GM12878 (cell line): Measurements from ENCODE around the gene SLC28A2. TPM values are rescaled to one million over a fixed set of nuclear protein-coding genes. Genes with fewer than 3 reads are reported as not detected.
"Not testable (repeated sequence)": the region's sequence is repeated elsewhere in the genome, so short reads cannot be mapped to it uniquely, and the experiment has no call there.

Experiments
- ATAC-seq: fragments of 200-7000 bp; cut with Tn5 transposase; 3 replicates; pipeline ENCODE4 v1.9.1; 2020; ENCODE audit warnings: mild to moderate bottlenecking, moderate library complexity
- BruUV-seq: library from RNA; stranded (reverse); fragments of 400-500 nt; replicated peaks from 2 replicates; lab custom pipeline; 2021; lab: Mats Ljungman, UMichigan
- CTCF ChIA-PET: fragments of 300-600 bp; sonication (Branson Sonifier 250); formaldehyde crosslinking; extraction: SDS; loops from one replicate; lab custom pipeline; 2021; ENCODE audit warnings: inconsistent platforms; lab: Yijun Ruan, JAX
- POLR2A ChIA-PET: fragments of 350-600 bp; formaldehyde crosslinking; extraction: SDS; loops from one replicate; lab custom pipeline; 2021; ENCODE audit warnings: inconsistent platforms; lab: Charles Lee
- RAD21 ChIA-PET: fragments of 300-600 bp; sonication (Branson Sonifier 250); formaldehyde crosslinking; loops from one replicate; lab custom pipeline; 2023; ENCODE audit warnings: antibody characterized with exemption; ENCODE audit not compliant: unreplicated experiment; lab: Charles Lee
- SMC1A ChIA-PET: fragments of 300-600 bp; sonication (Branson Sonifier 250); formaldehyde crosslinking; loops from one replicate; lab custom pipeline; 2023; ENCODE audit not compliant: unreplicated experiment, uncharacterized antibody; lab: Charles Lee
- DNase-seq: peaks from one replicate; pipeline ENCODE4 v3.0.0-alpha.2; 2011; ENCODE audit warnings: low read depth, low spot score
- FAIRE-seq: peaks from 3 replicates; lab custom pipeline; 2011; peaks lifted over from hg19 to GRCh38; lab: Jason Lieb, UNC
- H2AFZ ChIP-seq: 2 replicates; pipeline ENCODE4 v1.6.0; 2011; ENCODE audit warnings: low read depth, low read length, control low read depth; ENCODE audit not compliant: control insufficient read depth
- H3K27ac ChIP-seq: 2 replicates; pipeline ENCODE4 v1.5.1; 2011; ENCODE audit warnings: control low read depth; ENCODE audit not compliant: control insufficient read depth, insufficient read depth
- H3K27me3 ChIP-seq, 2 experiments: replicated peaks in 1 of 2; 2 replicates each; pipeline versions ENCODE4 v1.6.0 to v1.6.1; 2011; ENCODE audit warnings: low read length in 1 of 2; ENCODE audit not compliant: control insufficient read depth in 2 of 2, insufficient read depth in 2 of 2
- H3K36me3 ChIP-seq, 2 experiments: 2 replicates each; pipeline ENCODE4 v1.5.1; 2011; ENCODE audit warnings: low read length in 1 of 2; ENCODE audit not compliant: control insufficient read depth in 2 of 2, insufficient read depth in 2 of 2
- H3K4me1 ChIP-seq: 2 replicates; pipeline ENCODE4 v1.6.1; 2011; ENCODE audit warnings: mild to moderate bottlenecking, low read length, moderate library complexity, mixed read lengths; ENCODE audit not compliant: control insufficient read depth, insufficient read depth
- H3K4me2 ChIP-seq: 2 replicates; pipeline ENCODE4 v1.6.0; 2011; ENCODE audit warnings: control low read depth; ENCODE audit not compliant: control insufficient read depth, insufficient read depth
- H3K4me3 ChIP-seq: fragments of 200-600 bp; sonication (generic); 2 replicates; pipeline ENCODE4 v1.5.1; 2016
- H3K79me2 ChIP-seq: 2 replicates; pipeline ENCODE4 v1.6.0; 2011; ENCODE audit warnings: low read length; ENCODE audit not compliant: control insufficient read depth, insufficient read depth
- H3K9ac ChIP-seq: 2 replicates; pipeline ENCODE4 v1.8.0; 2011; ENCODE audit warnings: low read length, control low read depth, mixed read lengths; ENCODE audit not compliant: control insufficient read depth, insufficient read depth
- H3K9me3 ChIP-seq: replicated peaks from 3 replicates; pipeline ENCODE4 v1.5.1; 2011; ENCODE audit warnings: mild to moderate bottlenecking, low read length; ENCODE audit not compliant: control insufficient read depth, insufficient read depth
- H4K20me1 ChIP-seq: 2 replicates; pipeline ENCODE4 v1.6.0; 2011; ENCODE audit not compliant: control insufficient read depth, insufficient read depth
- MYB ChIP-seq: fragments of 150-350 bp; IDR thresholded peaks from 2 replicates; pipeline ENCODE4 v1.6.1; 2014; ENCODE audit warnings: mild to moderate bottlenecking, low read depth, low read length, borderline replicate concordance
- RCOR1 ChIP-seq: conservative IDR thresholded peaks from 2 replicates; pipeline ENCODE4 v1.6.1; 2012; ENCODE audit warnings: low read depth, low read length, improper control_type of control experiment
- WGBS: methylation state at CpG from one replicate; pipeline ENCODE4 v1.1.6; 2016; ENCODE audit warnings: low lambda C conversion rate; ENCODE audit not compliant: insufficient replicate concordance, insufficient coverage; ENCODE audit errors: missing lambda C conversion rate; 5-methylcytosine and 5-hydroxymethylcytosine counted together
- in situ Hi-C: fragments of 300-500 bp; cut with MboI; formaldehyde crosslinking; loops from 9 replicates; pipeline ENCODE4 v1.14.3; 2018; ENCODE audit warnings: mixed read lengths
- intact Hi-C: fragments of 100-400 bp; cut with micrococcal nuclease; formaldehyde crosslinking; loops from one replicate; pipeline ENCODE4 v1.14.2; 2022; ENCODE audit not compliant: unreplicated experiment
- polyA plus RNA-seq, 11 experiments: library from polyadenylated mRNA; depleted of rRNA in 4 of 11; unstranded in 6 of 11; stranded (reverse) in 5 of 11; fragments of >200 nt; fragmentation: Nextera tagmentation in 4 of 11; fragmentation: Illumina TruSeq in 1 of 11; extraction: Ambion mirVana in 4 of 11; extraction: Trizol in 1 of 11; gene quantifications; 1 replicate in 1 of 11; 2 replicates in 10 of 11; pipeline versions ENCODE4 v1.2.1 to v1.2.3, GENCODE V29; 2011 to 2016; ENCODE audit warnings: inconsistent platforms in 2 of 11, missing spikeins in 2 of 11, low read depth in 1 of 11
- total RNA-seq, 4 experiments: library from RNA; depleted of rRNA in 3 of 4; stranded (reverse); fragments of >200 nt in 3 of 4; fragmentation: Illumina TruSeq in 1 of 4; extraction: Trizol in 1 of 4; gene quantifications; 2 replicates each; pipeline versions ENCODE4 v1.2.1 to v1.2.3, GENCODE V29; 2013 to 2021
- TF ChIP-seq, protein P1 (sequence below), 3 experiments: IDR thresholded peaks in 2 of 3; conservative IDR thresholded peaks in 1 of 3; 2 replicates each; pipeline ENCODE4 v1.5.1; 2011; ENCODE audit warnings: low read depth in 3 of 3, low read length in 3 of 3, mild to moderate bottlenecking in 3 of 3, control low read depth in 2 of 3, moderate library complexity in 2 of 3, inconsistent platforms in 1 of 3, mixed read lengths in 1 of 3; ENCODE audit not compliant: control insufficient read depth in 2 of 3, insufficient read depth in 1 of 3; ENCODE audit errors: extremely low read depth in 1 of 3
- TF ChIP-seq, protein P2 (sequence below): fragments of 450-650 bp; IDR thresholded peaks from 2 replicates; pipeline ENCODE4 v1.6.1; 2016; ENCODE audit warnings: mild to moderate bottlenecking

SLC28A2 gene
- total and polyA plus RNA-seq, 10 of the 15 experiments (the other 5 are each of a cell fraction or from before 2014, with no cell fraction given) = 0.02 to 0.21 (median 0.14) TPM; not detected in 6

DNA sequence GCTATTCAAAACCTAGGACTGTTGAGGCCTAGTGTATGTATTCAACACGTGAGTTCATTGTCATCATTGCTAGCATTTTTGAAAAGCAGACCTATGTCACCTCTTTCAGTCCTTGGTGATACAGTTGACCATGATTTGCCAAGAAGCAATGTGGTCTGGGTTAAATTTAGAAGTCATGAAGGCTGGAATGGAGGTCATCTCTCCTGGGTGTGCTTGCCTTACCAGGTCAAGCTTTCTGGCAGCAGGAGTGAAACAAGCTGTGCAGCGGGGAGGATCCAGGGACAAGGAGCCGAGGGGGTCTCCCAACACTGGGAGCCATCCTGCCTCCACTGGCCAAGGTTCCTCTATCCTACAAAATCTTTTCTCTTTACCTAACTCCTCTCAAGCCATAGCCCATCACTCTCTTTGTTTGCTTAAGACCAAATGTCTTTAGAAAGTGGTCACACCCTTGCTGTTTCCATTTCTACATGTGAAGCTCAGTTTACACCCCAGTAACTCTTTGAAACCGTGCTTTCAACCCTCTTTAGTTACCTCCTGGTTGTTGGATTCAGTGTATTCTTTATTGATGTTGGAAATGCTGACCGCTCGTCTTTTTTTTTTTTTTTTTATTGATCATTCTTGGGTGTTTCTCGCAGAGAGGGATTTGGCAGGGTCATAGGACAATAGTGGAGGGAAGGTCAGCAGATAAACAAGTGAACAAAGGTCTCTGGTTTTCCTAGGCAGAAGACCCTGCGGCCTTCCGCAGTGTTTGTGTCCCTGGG, 40.0 kb downstream of the SLC28A2 start:
- CTCF ChIA-PET = interaction anchor here (1.1 kb wide), 1 partner anchor 128 kb away, joined by 3 read pairs; no protein-coding TSS in a partner anchor
- intact Hi-C loops = no loop called here

DNA sequence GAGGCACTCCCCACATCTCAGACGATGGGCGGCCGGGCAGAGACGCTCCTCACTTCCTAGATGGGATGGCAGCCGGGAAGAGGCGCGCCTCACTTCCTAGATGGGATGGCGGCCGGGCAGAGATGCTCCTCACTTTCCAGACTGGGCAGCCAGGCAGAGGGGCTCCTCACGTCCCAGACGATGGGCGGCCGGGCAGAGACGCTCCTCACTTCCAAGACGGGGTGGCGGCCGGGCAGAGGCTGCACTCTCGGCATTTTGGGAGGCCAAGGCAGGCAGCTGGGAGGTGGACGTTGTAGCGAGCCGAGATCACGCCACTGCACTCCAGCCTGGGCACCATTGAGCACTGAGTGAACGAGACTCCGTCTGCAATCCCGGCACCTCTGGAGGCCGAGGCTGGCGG, 41.3 kb downstream of the SLC28A2 start:
- FAIRE-seq, H3K79me2 ChIP-seq, H3K27me3 ChIP-seq, H3K27ac ChIP-seq, CTCF ChIA-PET, ATAC-seq, H3K4me3 ChIP-seq, H3K4me1 ChIP-seq, H2AFZ ChIP-seq, SMC1A ChIA-PET, H3K9ac ChIP-seq, BruUV-seq, DNase-seq, in situ Hi-C loops, H3K4me2 ChIP-seq, H3K9me3 ChIP-seq, intact Hi-C loops, H3K36me3 ChIP-seq, RAD21 ChIA-PET, POLR2A ChIA-PET, H4K20me1 ChIP-seq: not testable (repeated sequence)
- 89% methylated on average over 15 of the region's 27 CpGs for WGBS

More for the DNA sequence above, 40.0 kb downstream of the SLC28A2 start:
- no peaks in the 10 kb centered on the region for H3K36me3 ChIP-seq
- DNase-seq = no peak
- ATAC-seq = no peak
- in situ Hi-C loops = no loop called here
- no peak for FAIRE-seq
- TF ChIP-seq MYB (no peak), RCOR1 (no peak)
- TF ChIP-seq, protein P1, sequence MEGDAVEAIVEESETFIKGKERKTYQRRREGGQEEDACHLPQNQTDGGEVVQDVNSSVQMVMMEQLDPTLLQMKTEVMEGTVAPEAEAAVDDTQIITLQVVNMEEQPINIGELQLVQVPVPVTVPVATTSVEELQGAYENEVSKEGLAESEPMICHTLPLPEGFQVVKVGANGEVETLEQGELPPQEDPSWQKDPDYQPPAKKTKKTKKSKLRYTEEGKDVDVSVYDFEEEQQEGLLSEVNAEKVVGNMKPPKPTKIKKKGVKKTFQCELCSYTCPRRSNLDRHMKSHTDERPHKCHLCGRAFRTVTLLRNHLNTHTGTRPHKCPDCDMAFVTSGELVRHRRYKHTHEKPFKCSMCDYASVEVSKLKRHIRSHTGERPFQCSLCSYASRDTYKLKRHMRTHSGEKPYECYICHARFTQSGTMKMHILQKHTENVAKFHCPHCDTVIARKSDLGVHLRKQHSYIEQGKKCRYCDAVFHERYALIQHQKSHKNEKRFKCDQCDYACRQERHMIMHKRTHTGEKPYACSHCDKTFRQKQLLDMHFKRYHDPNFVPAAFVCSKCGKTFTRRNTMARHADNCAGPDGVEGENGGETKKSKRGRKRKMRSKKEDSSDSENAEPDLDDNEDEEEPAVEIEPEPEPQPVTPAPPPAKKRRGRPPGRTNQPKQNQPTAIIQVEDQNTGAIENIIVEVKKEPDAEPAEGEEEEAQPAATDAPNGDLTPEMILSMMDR (IDR thresholded peaks at IDR 0.05 in 2 of 3, conservative IDR thresholded peaks at IDR 0.05 in 1 of 3; ENCODE audit: control insufficient read depth in 2 of 3, extremely low read depth in 1 of 3, insufficient read depth in 1 of 3, low read depth in 3 of 3, low read length in 3 of 3) = no peak
- TF ChIP-seq, protein P2, sequence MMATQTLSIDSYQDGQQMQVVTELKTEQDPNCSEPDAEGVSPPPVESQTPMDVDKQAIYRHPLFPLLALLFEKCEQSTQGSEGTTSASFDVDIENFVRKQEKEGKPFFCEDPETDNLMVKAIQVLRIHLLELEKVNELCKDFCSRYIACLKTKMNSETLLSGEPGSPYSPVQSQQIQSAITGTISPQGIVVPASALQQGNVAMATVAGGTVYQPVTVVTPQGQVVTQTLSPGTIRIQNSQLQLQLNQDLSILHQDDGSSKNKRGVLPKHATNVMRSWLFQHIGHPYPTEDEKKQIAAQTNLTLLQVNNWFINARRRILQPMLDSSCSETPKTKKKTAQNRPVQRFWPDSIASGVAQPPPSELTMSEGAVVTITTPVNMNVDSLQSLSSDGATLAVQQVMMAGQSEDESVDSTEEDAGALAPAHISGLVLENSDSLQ = no peak
- no peaks in the 10 kb centered on the region for H3K9me3 ChIP-seq
- peaks cover 0 to 2% of the 10 kb centered on the region in 2 experiments; a peak in 1 of 4 replicates for H3K27me3 ChIP-seq
- ChIA-PET POLR2A (interaction anchor here (0.7 kb wide), 1 partner anchor 1356 kb away, joined by 4 read pairs; no protein-coding TSS in a partner anchor), RAD21 (no interaction called here), SMC1A (interaction anchor here (1.1 to 1.2 kb wide), 2 partner anchors 15 to 54 kb away, joined by 3 read pairs; no protein-coding TSS in a partner anchor)
- 49% methylated on average over 7 of the region's 9 CpGs for WGBS
- no peak overlapping the region for H3K9ac ChIP-seq
- BruUV-seq = no TSS peak
- no peak overlapping the region for H3K4me2 ChIP-seq
- H3K27ac ChIP-seq = no peak overlapping the region
- H3K4me3 ChIP-seq = no peak overlapping the region
- H4K20me1 ChIP-seq = no peaks in the 10 kb centered on the region
- H3K79me2 ChIP-seq = no peaks in the 10 kb centered on the region
- H3K4me1 ChIP-seq = no peaks in the 10 kb centered on the region
- no peak overlapping the region for H2AFZ ChIP-seq

DNA sequence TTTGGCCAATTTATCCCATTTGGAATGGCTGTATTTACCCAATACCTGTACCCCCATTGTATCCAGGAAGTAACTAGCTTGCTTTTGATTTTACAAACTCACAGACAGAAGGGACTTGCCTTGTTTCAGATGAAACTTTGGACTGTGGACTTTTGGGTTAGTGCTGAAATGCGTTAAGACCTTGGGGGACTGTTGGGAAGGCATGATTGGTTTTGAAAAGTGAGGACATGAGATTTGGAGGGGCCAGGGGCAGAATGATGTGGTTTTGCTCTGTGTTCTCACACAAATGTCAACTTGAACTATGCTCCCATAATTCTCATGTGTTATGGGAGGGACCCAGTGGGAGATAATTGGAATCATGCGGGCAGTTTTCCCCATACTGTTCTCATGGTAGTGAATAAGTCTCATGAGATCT, 46.9 kb downstream of the SLC28A2 start:
- intact Hi-C loops, RAD21 ChIA-PET, H3K27me3 ChIP-seq, H3K27ac ChIP-seq, H4K20me1 ChIP-seq, H2AFZ ChIP-seq, H3K9me3 ChIP-seq, H3K79me2 ChIP-seq, H3K4me2 ChIP-seq, H3K9ac ChIP-seq, in situ Hi-C loops, H3K36me3 ChIP-seq, H3K4me1 ChIP-seq, BruUV-seq, H3K4me3 ChIP-seq, DNase-seq, POLR2A ChIA-PET, ATAC-seq, FAIRE-seq: not testable (repeated sequence)
- ChIA-PET SMC1A (interaction anchor here (0.8 to 1.2 kb wide), 2 partner anchors 94 to 136 kb away, joined by 4 read pairs; no protein-coding TSS in a partner anchor), CTCF (interaction anchor here (1.0 to 1.6 kb wide), 3 partner anchors 10 to 94 kb away, joined by 3 to 5 read pairs (median 5); no protein-coding TSS in a partner anchor)
- 59% methylated on average over 2 of the region's 2 CpGs for WGBS
